ENCODE measurements around the gene KLHL29. TPM values are rescaled to one million over a fixed set of nuclear protein-coding genes. Genes with fewer than 3 reads are reported as not detected.

KLHL29 gene
- total RNA-seq, 1 donor from 2014 or later = 36.5 TPM

DNA sequence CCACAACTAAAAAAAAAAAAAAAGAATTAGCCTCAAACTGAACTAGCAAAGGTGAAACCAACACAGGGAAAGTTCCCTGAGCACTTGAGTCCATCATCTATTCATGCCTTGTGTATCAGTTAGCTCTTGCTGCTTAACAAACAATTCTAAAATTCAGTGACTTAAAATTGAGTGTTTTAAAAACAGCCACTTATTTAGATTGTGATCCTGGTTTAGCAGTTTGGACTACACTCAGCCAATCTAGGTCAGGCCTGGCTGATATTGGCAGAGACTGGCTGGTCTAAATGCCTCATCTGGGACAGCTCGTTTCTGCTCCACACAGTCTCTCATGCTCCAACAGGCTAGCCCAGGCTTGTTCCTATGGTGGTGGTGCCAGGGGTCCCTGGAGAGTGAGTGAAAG, 294.1 kb downstream of the KLHL29 start:
- H3K9me3 Mint-ChIP-seq (ENCODE audit: unreplicated experiment) = peaks cover 22% of the 10 kb centered on the region
- no peak for DNase-seq
- H3K27ac Mint-ChIP-seq (ENCODE audit: unreplicated experiment) = no peak overlapping the region
- peaks cover 28% of the 10 kb centered on the region for H3K27me3 Mint-ChIP-seq (ENCODE audit: unreplicated experiment)
- TF ChIP-seq, protein P1, sequence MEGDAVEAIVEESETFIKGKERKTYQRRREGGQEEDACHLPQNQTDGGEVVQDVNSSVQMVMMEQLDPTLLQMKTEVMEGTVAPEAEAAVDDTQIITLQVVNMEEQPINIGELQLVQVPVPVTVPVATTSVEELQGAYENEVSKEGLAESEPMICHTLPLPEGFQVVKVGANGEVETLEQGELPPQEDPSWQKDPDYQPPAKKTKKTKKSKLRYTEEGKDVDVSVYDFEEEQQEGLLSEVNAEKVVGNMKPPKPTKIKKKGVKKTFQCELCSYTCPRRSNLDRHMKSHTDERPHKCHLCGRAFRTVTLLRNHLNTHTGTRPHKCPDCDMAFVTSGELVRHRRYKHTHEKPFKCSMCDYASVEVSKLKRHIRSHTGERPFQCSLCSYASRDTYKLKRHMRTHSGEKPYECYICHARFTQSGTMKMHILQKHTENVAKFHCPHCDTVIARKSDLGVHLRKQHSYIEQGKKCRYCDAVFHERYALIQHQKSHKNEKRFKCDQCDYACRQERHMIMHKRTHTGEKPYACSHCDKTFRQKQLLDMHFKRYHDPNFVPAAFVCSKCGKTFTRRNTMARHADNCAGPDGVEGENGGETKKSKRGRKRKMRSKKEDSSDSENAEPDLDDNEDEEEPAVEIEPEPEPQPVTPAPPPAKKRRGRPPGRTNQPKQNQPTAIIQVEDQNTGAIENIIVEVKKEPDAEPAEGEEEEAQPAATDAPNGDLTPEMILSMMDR (IDR thresholded peaks at IDR 0.05; ENCODE audit: partially characterized antibody, unreplicated experiment) = no peak
- H3K4me3 Mint-ChIP-seq (ENCODE audit: unreplicated experiment) = no peak overlapping the region
- peaks cover 13% of the 10 kb centered on the region for H3K36me3 Mint-ChIP-seq (ENCODE audit: unreplicated experiment)
- H3K4me1 Mint-ChIP-seq (ENCODE audit: low read depth, unreplicated experiment) = peaks cover 20% of the 10 kb centered on the region

DNA sequence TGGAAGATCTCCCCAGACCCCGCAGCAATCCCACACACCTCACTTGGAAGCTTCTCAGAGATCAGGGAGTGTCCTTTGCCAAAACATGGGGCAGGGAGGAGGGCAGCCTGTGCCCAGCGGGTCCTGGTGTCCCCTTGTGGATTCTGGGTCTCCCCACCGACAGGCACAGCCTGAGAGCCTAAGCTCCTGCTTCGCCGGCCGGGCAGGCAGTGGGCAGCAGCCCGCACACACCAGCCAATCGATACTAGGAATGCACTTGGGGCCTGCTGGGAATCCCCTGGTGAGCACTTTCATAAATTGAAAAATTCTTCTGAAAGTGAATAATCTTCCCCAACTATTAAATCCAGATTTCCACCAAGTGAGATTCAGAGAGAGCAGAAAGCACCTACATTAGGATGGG, 296.0 kb downstream of the KLHL29 start:
- H3K36me3 Mint-ChIP-seq (ENCODE audit: unreplicated experiment) = peaks cover 13% of the 10 kb centered on the region
- H3K27me3 Mint-ChIP-seq (ENCODE audit: unreplicated experiment) = peaks cover 30% of the 10 kb centered on the region
- no peak overlapping the region for H3K4me3 Mint-ChIP-seq (ENCODE audit: unreplicated experiment)
- H3K27ac Mint-ChIP-seq (ENCODE audit: unreplicated experiment) = peak overlapping the region; percentile 62
- peaks cover 13% of the 10 kb centered on the region for H3K4me1 Mint-ChIP-seq (ENCODE audit: low read depth, unreplicated experiment)
- H3K9me3 Mint-ChIP-seq (ENCODE audit: unreplicated experiment) = peaks cover 26% of the 10 kb centered on the region
- TF ChIP-seq, protein P1 (IDR thresholded peaks at IDR 0.05; ENCODE audit: partially characterized antibody, unreplicated experiment) = no peak
- no peak for DNase-seq

DNA sequence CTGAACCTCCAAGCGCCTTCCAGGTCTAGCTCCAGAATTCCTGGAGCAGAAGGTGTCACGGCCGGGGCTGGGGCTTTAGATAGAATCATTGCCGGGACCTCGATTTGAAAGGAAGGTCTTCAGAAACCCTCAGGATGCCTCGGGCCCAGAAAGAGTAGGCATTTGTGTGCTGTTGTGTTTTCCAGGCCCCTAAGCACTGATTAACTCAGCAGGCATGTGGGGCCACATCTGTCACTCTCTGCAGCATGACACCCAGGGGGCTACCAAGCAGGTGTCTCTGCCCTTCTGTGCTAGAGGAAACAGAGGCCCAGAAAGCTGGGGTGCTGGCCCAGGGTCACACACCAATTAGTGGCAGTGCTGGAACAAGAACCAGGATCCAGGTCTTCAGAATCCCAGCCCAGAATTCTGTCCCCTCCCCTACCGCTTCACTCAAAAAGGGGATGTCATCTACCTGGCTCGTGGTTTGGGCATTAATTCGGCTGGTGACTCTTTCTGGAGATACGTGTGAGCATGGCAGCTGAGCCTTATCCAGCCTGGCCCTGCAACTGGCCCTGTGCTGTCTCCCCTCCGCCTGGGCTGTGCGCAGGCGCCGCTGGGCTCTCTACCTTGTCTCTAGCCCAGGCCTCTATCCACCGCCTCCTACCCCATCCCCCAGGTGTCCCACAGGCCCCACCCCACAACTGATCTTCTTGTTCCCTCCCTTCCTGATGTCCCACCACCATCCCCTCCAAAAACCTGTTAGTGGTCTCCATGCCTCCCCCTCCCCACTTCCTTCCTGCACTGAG, 296.6 kb downstream of the KLHL29 start:
- peaks cover 27% of the 10 kb centered on the region for H3K9me3 Mint-ChIP-seq (ENCODE audit: unreplicated experiment)
- H3K4me1 Mint-ChIP-seq (ENCODE audit: low read depth, unreplicated experiment) = peaks cover 12% of the 10 kb centered on the region
- peaks cover 28% of the 10 kb centered on the region for H3K27me3 Mint-ChIP-seq (ENCODE audit: unreplicated experiment)
- peak overlapping the region; percentile 62 for H3K27ac Mint-ChIP-seq (ENCODE audit: unreplicated experiment)
- TF ChIP-seq, protein P1 (IDR thresholded peaks at IDR 0.05; ENCODE audit: partially characterized antibody, unreplicated experiment) = no peak
- H3K4me3 Mint-ChIP-seq (ENCODE audit: unreplicated experiment) = peak overlapping the region; percentile 11
- DNase-seq = no peak
- peaks cover 17% of the 10 kb centered on the region for H3K36me3 Mint-ChIP-seq (ENCODE audit: unreplicated experiment)

DNA sequence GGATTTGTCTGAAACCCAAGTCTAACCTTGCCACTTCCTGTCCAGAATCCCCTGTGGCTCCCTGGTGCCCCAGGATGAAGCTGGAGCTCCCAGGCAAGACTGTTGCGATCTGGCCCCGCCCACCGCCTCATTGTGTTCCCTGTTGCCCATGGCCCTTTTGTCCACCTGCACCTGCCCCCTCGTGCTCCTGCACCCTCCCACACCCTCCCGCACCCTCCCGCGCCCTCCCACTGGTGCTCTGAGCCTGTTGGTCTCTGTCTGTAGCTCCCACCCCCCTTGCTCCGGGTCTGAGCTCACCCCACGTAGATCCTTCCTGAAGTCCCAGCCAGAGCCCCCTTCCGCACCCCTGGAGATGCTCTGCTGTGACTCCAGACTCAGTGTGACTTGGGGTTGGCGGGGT, 297.5 kb downstream of the KLHL29 start:
- Mint-ChIP-seq H3K36me3 (ENCODE audit: unreplicated experiment) (peaks cover 17% of the 10 kb centered on the region), H3K9me3 (ENCODE audit: unreplicated experiment) (peaks cover 28% of the 10 kb centered on the region), H3K4me1 (ENCODE audit: low read depth, unreplicated experiment) (peaks cover 12% of the 10 kb centered on the region), H3K4me3 (ENCODE audit: unreplicated experiment) (no peak overlapping the region), H3K27me3 (ENCODE audit: unreplicated experiment) (peaks cover 29% of the 10 kb centered on the region), H3K27ac (ENCODE audit: unreplicated experiment) (no peak overlapping the region)
- DNase-seq = no peak
- TF ChIP-seq, protein P1 (IDR thresholded peaks at IDR 0.05; ENCODE audit: partially characterized antibody, unreplicated experiment) = no peak

DNA sequence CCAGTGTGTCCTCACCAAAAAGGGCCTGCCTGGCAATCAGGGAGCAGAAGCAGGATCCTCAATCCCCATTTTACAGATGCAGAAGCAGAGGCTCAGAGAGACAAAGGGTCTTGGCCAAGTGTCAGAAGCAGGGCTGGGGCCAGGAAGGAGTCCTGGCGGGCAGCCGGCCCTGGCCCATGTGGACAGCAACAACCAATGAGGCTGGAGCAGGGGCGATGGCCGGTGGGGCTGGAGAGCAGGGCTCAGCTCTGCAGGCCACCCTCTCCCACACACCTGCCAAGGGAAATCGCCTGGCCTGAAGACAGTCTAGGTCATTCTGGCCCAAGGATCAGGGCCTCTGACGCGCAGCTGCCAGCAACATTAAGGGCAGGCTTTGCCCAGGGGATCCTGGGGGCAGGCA, 298.0 kb downstream of the KLHL29 start:
- Mint-ChIP-seq H3K27me3 (ENCODE audit: unreplicated experiment) (peaks cover 28% of the 10 kb centered on the region), H3K9me3 (ENCODE audit: unreplicated experiment) (peaks cover 30% of the 10 kb centered on the region), H3K4me3 (ENCODE audit: unreplicated experiment) (no peak overlapping the region), H3K36me3 (ENCODE audit: unreplicated experiment) (peaks cover 12% of the 10 kb centered on the region), H3K27ac (ENCODE audit: unreplicated experiment) (no peak overlapping the region), H3K4me1 (ENCODE audit: low read depth, unreplicated experiment) (peaks cover 12% of the 10 kb centered on the region)
- DNase-seq = no peak
- TF ChIP-seq, protein P1 (IDR thresholded peaks at IDR 0.05; ENCODE audit: partially characterized antibody, unreplicated experiment) = no peak
